H9 (cell line): ENCODE results near the gene LYZL2. TPM values are rescaled to one million over a fixed set of nuclear protein-coding genes. Genes with fewer than 3 reads are reported as not detected.
"Not testable (repeated sequence)": the region's sequence is repeated elsewhere in the genome, so short reads cannot be mapped to it uniquely, and the experiment has no call there.

Source experiments
- DNase-seq: peaks from one replicate; pipeline ENCODE4 v3.0.0-alpha.2; 2017
- H2AFZ ChIP-seq: one replicate; pipeline ENCODE4 v1.6.1; 2013; ENCODE audit warnings: mild to moderate bottlenecking, low read length, control low read depth, moderate library complexity
- H2AK5ac ChIP-seq: 2 replicates; pipeline ENCODE4 v1.6.1; 2013; ENCODE audit warnings: low read length, control low read depth, mixed read lengths; ENCODE audit not compliant: insufficient read length
- H2BK120ac ChIP-seq: one replicate; pipeline ENCODE4 v1.6.1; 2013; ENCODE audit warnings: low read depth, mild to moderate bottlenecking, low read length, control low read depth, inconsistent platforms; ENCODE audit not compliant: poor library complexity, severe bottlenecking
- H2BK12ac ChIP-seq: 2 replicates; pipeline ENCODE4 v1.6.1; 2013; ENCODE audit warnings: low read length, control low read depth, mixed read lengths, low read depth; ENCODE audit not compliant: insufficient read length
- H2BK15ac ChIP-seq: 2 replicates; pipeline ENCODE4 v1.6.1; 2013; ENCODE audit warnings: low read depth, low read length, control low read depth
- H2BK20ac ChIP-seq: one replicate; pipeline ENCODE4 v1.6.1; 2013; ENCODE audit warnings: low read depth, mild to moderate bottlenecking, low read length, control low read depth, inconsistent platforms; ENCODE audit not compliant: poor library complexity, severe bottlenecking
- H2BK5ac ChIP-seq: 2 replicates; pipeline ENCODE4 v1.6.1; 2013; ENCODE audit warnings: low read length, control low read depth, mixed read lengths; ENCODE audit not compliant: insufficient read length
- H3K14ac ChIP-seq: 2 replicates; pipeline ENCODE4 v1.6.1; 2013; ENCODE audit warnings: low read length, control low read depth; ENCODE audit not compliant: insufficient read depth
- H3K18ac ChIP-seq: 2 replicates; pipeline ENCODE4 v1.6.1; 2013; ENCODE audit warnings: low read depth, mild to moderate bottlenecking, mixed read lengths, low read length, control low read depth; ENCODE audit not compliant: insufficient read length
- H3K23ac ChIP-seq: 2 replicates; pipeline ENCODE4 v1.6.1; 2013; ENCODE audit warnings: low read length, control low read depth, mixed read lengths, low read depth; ENCODE audit not compliant: insufficient read length
- H3K23me2 ChIP-seq: 2 replicates; pipeline ENCODE4 v1.6.1; 2013; ENCODE audit warnings: low read depth, mild to moderate bottlenecking, mixed read lengths, low read length, control low read depth; ENCODE audit not compliant: insufficient read length, poor library complexity, severe bottlenecking
- H3K27ac ChIP-seq: 2 replicates; pipeline ENCODE4 v1.5.1; 2013; ENCODE audit warnings: low read length, control low read depth, mixed read lengths, low read depth; ENCODE audit not compliant: insufficient read length
- H3K27me3 ChIP-seq: 2 replicates; pipeline ENCODE4 v1.6.1; 2013; ENCODE audit warnings: low read length, control low read depth, inconsistent platforms; ENCODE audit not compliant: insufficient read depth
- H3K4ac ChIP-seq: 2 replicates; pipeline ENCODE4 v1.6.1; 2013; ENCODE audit warnings: low read depth, mild to moderate bottlenecking, control low read depth, inconsistent platforms, low read length, moderate library complexity
- H3K4me1 ChIP-seq: 2 replicates; pipeline ENCODE4 v1.6.1; 2013; ENCODE audit warnings: low read length, control low read depth, inconsistent platforms; ENCODE audit not compliant: insufficient read depth
- H3K4me2 ChIP-seq: 2 replicates; pipeline ENCODE4 v1.6.1; 2013; ENCODE audit warnings: low read length, control low read depth, mixed read lengths; ENCODE audit not compliant: insufficient read length, insufficient read depth
- H3K56ac ChIP-seq: 2 replicates; pipeline ENCODE4 v1.6.1; 2013; ENCODE audit warnings: low read depth, mild to moderate bottlenecking, mixed read lengths, low read length, control low read depth; ENCODE audit not compliant: insufficient read length
- H3K79me1 ChIP-seq: 2 replicates; pipeline ENCODE4 v1.6.1; 2013; ENCODE audit warnings: low read depth, mild to moderate bottlenecking, moderate library complexity, low read length, control low read depth, inconsistent platforms; ENCODE audit not compliant: insufficient read depth, poor library complexity, severe bottlenecking
- H3K79me2 ChIP-seq: 2 replicates; pipeline ENCODE4 v1.6.1; 2013; ENCODE audit warnings: low read length, control low read depth, inconsistent platforms; ENCODE audit not compliant: insufficient read depth
- H3K9ac ChIP-seq: 2 replicates; pipeline ENCODE4 v1.6.1; 2013; ENCODE audit warnings: low read length, control low read depth, mixed read lengths; ENCODE audit not compliant: insufficient read length; ENCODE audit errors: extremely low read depth
- H3K9me3 ChIP-seq: one replicate; pipeline ENCODE4 v1.6.1; 2013; ENCODE audit warnings: low read depth, low read length, inconsistent platforms; ENCODE audit not compliant: control insufficient read depth
- H3T11ph ChIP-seq: one replicate; pipeline ENCODE4 v1.6.1; 2013; ENCODE audit warnings: mild to moderate bottlenecking, low read length, control low read depth, inconsistent platforms
- H4K20me1 ChIP-seq: one replicate; pipeline ENCODE4 v1.6.1; 2013; ENCODE audit not compliant: control insufficient read depth, insufficient read length, insufficient read depth
- H4K5ac ChIP-seq: 2 replicates; pipeline ENCODE4 v1.6.1; 2013; ENCODE audit warnings: low read depth, mild to moderate bottlenecking, mixed read lengths, low read length, control low read depth; ENCODE audit not compliant: insufficient read length
- H4K8ac ChIP-seq: replicated peaks from 2 replicates; pipeline ENCODE4 v1.6.1; 2013; ENCODE audit warnings: low read length, control low read depth, mixed read lengths, low read depth; ENCODE audit not compliant: insufficient read length
- H4K91ac ChIP-seq: 2 replicates; pipeline ENCODE4 v1.6.1; 2013; ENCODE audit warnings: low read depth, mild to moderate bottlenecking, moderate library complexity, mixed read lengths, low read length, control low read depth; ENCODE audit not compliant: insufficient read length
- H3K27ac Mint-ChIP-seq, 3 experiments: 2 replicates in 2 of 3; 3 replicates in 1 of 3; pipeline ENCODE4 v1.8.0; 2020 to 2021; ENCODE audit warnings: mixed read lengths in 3 of 3, mild to moderate bottlenecking in 1 of 3, moderate library complexity in 1 of 3
- H3K27me3 Mint-ChIP-seq: 2 replicates; pipeline ENCODE4 v1.8.0; 2021; ENCODE audit warnings: low read depth, mild to moderate bottlenecking, moderate library complexity, mixed read lengths
- H3K36me3 Mint-ChIP-seq, 3 experiments: 2 replicates in 2 of 3; 3 replicates in 1 of 3; pipeline ENCODE4 v1.8.0; 2020 to 2021; ENCODE audit warnings: low read depth in 3 of 3, mixed read lengths in 3 of 3; ENCODE audit not compliant: insufficient read depth in 1 of 3
- H3K4me1 Mint-ChIP-seq, 2 experiments: 2 replicates each; pipeline ENCODE4 v1.8.0; 2020; ENCODE audit warnings: mixed read lengths in 2 of 2
- H3K4me3 Mint-ChIP-seq, 2 experiments: 2 replicates in 1 of 2; 3 replicates in 1 of 2; pipeline ENCODE4 v1.8.0; 2020 to 2021; ENCODE audit warnings: mild to moderate bottlenecking in 2 of 2, mixed read lengths in 2 of 2, moderate library complexity in 1 of 2
- H3K9me3 Mint-ChIP-seq, 2 experiments: 2 replicates in 1 of 2; 3 replicates in 1 of 2; pipeline ENCODE4 v1.8.0; 2020; ENCODE audit warnings: mild to moderate bottlenecking in 2 of 2, mixed read lengths in 2 of 2, moderate library complexity in 1 of 2
- WGBS: extraction: QIAGEN DNeasy Blood & Tissue Kit; methylation state at CpG from one replicate; pipeline ENCODE4 v1.1.7; 2013; ENCODE audit warnings: missing lambda C conversion rate, low lambda C conversion rate, mixed read lengths; ENCODE audit not compliant: insufficient read length; ENCODE audit errors: extremely low coverage; 5-methylcytosine and 5-hydroxymethylcytosine counted together
- total RNA-seq: library from RNA; stranded (reverse); gene quantifications from 2 replicates; pipeline ENCODE4 v1.2.1, GENCODE V29; 2021

Gene LYZL2
- total RNA-seq, 1 experiment from 2014 or later: not detected

DNA sequence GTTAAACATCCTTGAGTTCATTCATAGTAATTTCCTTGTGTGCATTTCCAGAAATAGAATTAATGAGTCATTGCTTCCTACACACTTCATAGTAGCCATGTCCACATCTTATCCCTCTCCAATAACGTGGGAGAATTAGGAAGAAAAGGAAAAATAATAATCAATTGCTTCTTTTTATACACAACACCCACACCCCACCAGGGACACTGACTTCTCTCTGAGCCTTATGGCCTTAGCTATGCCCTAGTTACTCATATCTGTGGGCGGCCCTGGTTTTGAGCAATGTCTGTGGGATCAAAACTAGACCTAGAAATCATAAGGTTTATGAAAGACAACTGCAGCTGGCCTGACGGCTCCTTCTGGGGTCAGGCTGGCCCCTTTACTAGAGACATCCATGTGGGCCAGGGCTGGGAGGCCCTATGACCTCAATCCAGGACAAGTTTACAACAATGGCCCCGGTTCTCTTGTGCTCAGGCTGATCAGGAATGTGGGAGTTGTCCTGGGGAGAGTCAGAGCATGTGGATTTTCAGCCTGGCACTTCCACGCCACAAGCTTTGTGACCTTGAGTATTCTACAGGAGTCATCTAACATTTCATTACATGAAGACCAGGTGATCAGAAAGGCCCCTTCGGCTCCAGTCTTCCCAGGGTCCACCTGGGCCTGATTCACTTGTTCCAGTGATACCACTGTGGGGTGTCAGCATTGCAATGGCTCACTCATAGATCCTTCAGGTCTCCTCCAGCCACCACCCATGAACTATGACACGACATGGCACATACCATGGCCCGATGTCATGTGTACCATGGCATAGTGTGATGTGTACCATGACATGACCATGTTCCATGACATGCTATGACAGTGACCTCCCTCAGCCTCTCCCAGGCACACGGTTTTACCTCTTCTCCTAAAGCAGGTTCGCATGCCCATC lies 22.2 kb upstream of the LYZL2 start:
- not testable (repeated sequence) for H4K91ac ChIP-seq, H3K4me1 ChIP-seq, H3K18ac ChIP-seq, H3K4me1 Mint-ChIP-seq, H2AK5ac ChIP-seq, H3K79me2 ChIP-seq, H2BK5ac ChIP-seq, DNase-seq, H3K23me2 ChIP-seq, H3K14ac ChIP-seq, H3K4me3 Mint-ChIP-seq, H2BK20ac ChIP-seq, H3K36me3 Mint-ChIP-seq, H3K79me1 ChIP-seq, H3T11ph ChIP-seq, H3K27ac ChIP-seq, H3K56ac ChIP-seq, H2AFZ ChIP-seq, H3K9me3 ChIP-seq, H2BK15ac ChIP-seq, H4K20me1 ChIP-seq, H3K23ac ChIP-seq, H3K4ac ChIP-seq, H4K8ac ChIP-seq, H2BK120ac ChIP-seq, H3K27me3 ChIP-seq, H3K4me2 ChIP-seq, H3K9ac ChIP-seq, H3K27me3 Mint-ChIP-seq, H4K5ac ChIP-seq, H2BK12ac ChIP-seq, H3K9me3 Mint-ChIP-seq, H3K27ac Mint-ChIP-seq
- WGBS: no CpG with 5 or more reads among the region's 10 CpGs
